Common myeloid progenitor, CD34-positive (primary cell): ENCODE measurements around the gene TCEAL1. TPM values are rescaled to one million over a fixed set of nuclear protein-coding genes. Genes with fewer than 3 reads are reported as not detected.
A peak's percentile ranks its signal among the peaks of the same experiment; 100 is the strongest.
"Not testable (repeated sequence)": the region's sequence is repeated elsewhere in the genome, so short reads cannot be mapped to it uniquely, and the experiment has no call there.

Experiments used
- CTCF ChIA-PET: fragments of 350-600 bp; sonication (Branson Sonifier 250); formaldehyde crosslinking; loops from one replicate; lab custom pipeline; 2021; ENCODE audit warnings: antibody characterized with exemption; lab: Charles Lee
- POLR2A ChIA-PET: fragments of 350-600 bp; sonication (Branson Sonifier 250); formaldehyde crosslinking; loops from one replicate; lab custom pipeline; 2021; ENCODE audit warnings: antibody characterized with exemption; lab: Charles Lee
- DNase-seq, 3 donors: peaks; one replicate each; pipeline versions ENCODE4 v3.0.0 to v3.0.0-alpha.2; 2013
- H3K27ac ChIP-seq, 2 experiments: 1 replicate in 1 of 2; 2 replicates in 1 of 2; pipeline ENCODE4 v1.7.0; 2013; ENCODE audit warnings: inconsistent platforms in 2 of 2, low read length in 2 of 2, mild to moderate bottlenecking in 2 of 2, low read depth in 1 of 2, moderate library complexity in 1 of 2; ENCODE audit not compliant: severe bottlenecking in 2 of 2, insufficient read depth in 1 of 2, poor library complexity in 1 of 2
- H3K27me3 ChIP-seq, 5 experiments: replicated peaks in 2 of 5; 1 replicate in 3 of 5; 2 replicates in 2 of 5; pipeline versions ENCODE4 v1.6.1 to v1.7.0; 2013; ENCODE audit warnings: low read length in 4 of 5, mild to moderate bottlenecking in 2 of 5, moderate library complexity in 2 of 5, inconsistent platforms in 1 of 5; ENCODE audit not compliant: insufficient read depth in 5 of 5, control insufficient read depth in 4 of 5
- H3K36me3 ChIP-seq, 4 experiments: 1 replicate in 2 of 4; 2 replicates in 2 of 4; pipeline versions ENCODE4 v1.6.1 to v1.7.0; 2013; ENCODE audit warnings: low read length in 3 of 4, control low read depth in 1 of 4, mild to moderate bottlenecking in 1 of 4; ENCODE audit not compliant: control insufficient read depth in 4 of 4, insufficient read depth in 4 of 4
- H3K4me1 ChIP-seq, 4 experiments: 1 replicate in 3 of 4; 2 replicates in 1 of 4; pipeline versions ENCODE4 v1.6.1 to v1.7.1; 2013; ENCODE audit warnings: low read length in 3 of 4, mild to moderate bottlenecking in 3 of 4, control low read depth in 1 of 4, inconsistent platforms in 1 of 4, moderate library complexity in 1 of 4; ENCODE audit not compliant: control insufficient read depth in 4 of 4, insufficient read depth in 4 of 4; ENCODE audit errors: control extremely low read depth in 1 of 4
- H3K4me3 ChIP-seq, 7 experiments: 1 replicate in 4 of 7; 2 replicates in 3 of 7; pipeline versions ENCODE4 v1.5.1 to v1.7.0; 2013; ENCODE audit warnings: mild to moderate bottlenecking in 7 of 7, low read length in 6 of 7, moderate library complexity in 6 of 7, inconsistent platforms in 2 of 7, low read depth in 2 of 7, control low read depth in 1 of 7; ENCODE audit not compliant: insufficient read depth in 4 of 7, control insufficient read depth in 1 of 7; ENCODE audit errors: extremely low read depth in 1 of 7
- H3K9me3 ChIP-seq, 5 experiments: 1 replicate in 4 of 5; 2 replicates in 1 of 5; pipeline versions ENCODE4 v1.6.1 to v1.7.1; 2013; ENCODE audit warnings: low read length in 4 of 5, mild to moderate bottlenecking in 2 of 5, inconsistent platforms in 1 of 5, low read depth in 1 of 5, moderate library complexity in 1 of 5; ENCODE audit not compliant: control insufficient read depth in 4 of 5, insufficient read depth in 2 of 5; ENCODE audit errors: control extremely low read depth in 1 of 5
- WGBS: methylation state at CpG from one replicate; pipeline ENCODE4 v1.1.5; 2013; ENCODE audit not compliant: insufficient coverage; 5-methylcytosine and 5-hydroxymethylcytosine counted together
- polyA plus RNA-seq: library from polyadenylated mRNA; unstranded; fragments of 120-200 nt; gene quantifications from one replicate; pipeline ENCODE4 v1.2.1, GENCODE V29; 2013

The TCEAL1 gene
- polyA plus RNA-seq = 32.5 TPM

GRCh38 chrX:103628386-103629317, at the start of gene TCEAL1:
TSS of gene TCEAL1 (plus strand) at chrX:103628975. CDS start at chrX:103629917, 942 bp downstream.
- Histone ChIP-seq H3K36me3 (peaks cover 0 to 3% (median 0%) of the 10 kb centered on the region in 4 experiments), H3K27ac (peak within 1 kb of the TSS; percentile 61 to 83), H3K4me3 (peak within 1 kb of the TSS; percentile 67 to 87 (median 72)), H3K9me3 (no peaks in the 10 kb centered on the region), H3K4me1 (peaks cover 0 to 17% (median 4%) of the 10 kb centered on the region in 4 experiments), H3K27me3 (peaks cover 0 to 25% (median 0%) of the 10 kb centered on the region in 5 experiments)
- ChIA-PET POLR2A (interaction anchor here (1.1 kb wide), 1 partner anchor 74 kb away, joined by 3 read pairs; no protein-coding TSS in a partner anchor), CTCF (interaction anchor here (0.6 kb wide), 1 partner anchor 270 kb away, joined by 3 read pairs; no protein-coding TSS in a partner anchor)
- DNase-seq = peak; percentile 41 to 68 (median 55)
- 32% methylated on average over 23 of the region's 32 CpGs for WGBS

- Histone ChIP-seq H3K4me1 (peaks cover 0 to 6% (median 2%) of the 10 kb centered on the region in 4 experiments), H3K4me3 (peak overlapping the region in 2 of 7 experiments; percentile 77 to 88), H3K27ac (no peak overlapping the region), H3K27me3 (peaks cover 0 to 11% (median 0%) of the 10 kb centered on the region in 5 experiments), H3K9me3 (no peaks in the 10 kb centered on the region), H3K36me3 (peaks cover 0 to 2% (median 0%) of the 10 kb centered on the region in 4 experiments)
- POLR2A ChIA-PET = no interaction called here
- no peak for DNase-seq
- 81% methylated on average over 3 of the region's 3 CpGs for WGBS
- CTCF ChIA-PET = no interaction called here
These were observed 44.2 kb upstream of the TCEAL1 start for GRCh38 chrX:103584596-103584995.

GRCh38 chrX:103585411-103586313, 43.1 kb upstream of the TCEAL1 start, which contains the start of gene TCEAL4:
TSS of gene TCEAL4 (plus strand) at chrX:103585515. CDS start at chrX:103586676, 1,161 bp downstream.
- 23% methylated on average over 36 of the region's 56 CpGs for WGBS
- peak; percentile 31 to 58 (median 44) for DNase-seq
- peaks cover 0 to 8% (median 3%) of the 10 kb centered on the region in 4 experiments for H3K4me1 ChIP-seq
- H3K27me3 ChIP-seq = peaks cover 0 to 11% (median 0%) of the 10 kb centered on the region in 5 experiments
- H3K9me3 ChIP-seq = no peaks in the 10 kb centered on the region
- H3K27ac ChIP-seq = peak within 1 kb of the TSS; percentile 50 to 66
- peak within 1 kb of the TSS; percentile 72 to 88 (median 77) for H3K4me3 ChIP-seq
- POLR2A ChIA-PET = interaction anchor here (0.7 kb wide), 1 partner anchor 20 kb away, joined by 3 read pairs; no protein-coding TSS in a partner anchor
- H3K36me3 ChIP-seq = peaks cover 0 to 2% (median 0%) of the 10 kb centered on the region in 4 experiments
- CTCF ChIA-PET = no interaction called here

- no CpG with 5 or more reads among the region's 5 CpGs for WGBS
- peak in 1 of 3 donors; percentile 9 for DNase-seq
- Histone ChIP-seq H3K4me1 (peaks cover 0 to 8% (median 3%) of the 10 kb centered on the region in 4 experiments), H3K4me3 (peak overlapping the region; percentile 72 to 88 (median 77)), H3K9me3 (no peaks in the 10 kb centered on the region), H3K36me3 (peaks cover 0 to 2% (median 0%) of the 10 kb centered on the region in 4 experiments), H3K27ac (peak overlapping the region in 1 of 2 experiments; percentile 66), H3K27me3 (peaks cover 0 to 11% (median 0%) of the 10 kb centered on the region in 5 experiments)
- ChIA-PET POLR2A (no interaction called here), CTCF (no interaction called here)
These were observed 42.5 kb upstream of the TCEAL1 start for GRCh38 chrX:103586314-103586646.

- H3K27ac ChIP-seq = no peak overlapping the region
- peaks cover 0 to 8% (median 3%) of the 10 kb centered on the region in 4 experiments for H3K4me1 ChIP-seq
- CTCF ChIA-PET = no interaction called here
- WGBS = 62% methylated on average over 4 of the region's 4 CpGs
- DNase-seq = no peak
- peaks cover 0 to 11% (median 0%) of the 10 kb centered on the region in 5 experiments for H3K27me3 ChIP-seq
- H3K4me3 ChIP-seq = peak overlapping the region in 3 of 7 experiments; percentile 75 to 88 (median 77)
- peaks cover 0 to 2% (median 0%) of the 10 kb centered on the region in 4 experiments for H3K36me3 ChIP-seq
- no peaks in the 10 kb centered on the region for H3K9me3 ChIP-seq
- POLR2A ChIA-PET = no interaction called here
These were observed 42.1 kb upstream of the TCEAL1 start for GRCh38 chrX:103586659-103587058.

GRCh38 chrX:103592295-103592694, 36.5 kb upstream of the TCEAL1 start:
- no CpG with 5 or more reads among the region's 1 CpG for WGBS
- POLR2A ChIA-PET = not testable (repeated sequence)

More at GRCh38 chrX:103592295-103592694, 36.5 kb upstream of the TCEAL1 start:
- H3K36me3 ChIP-seq, H3K27me3 ChIP-seq, H3K27ac ChIP-seq, H3K9me3 ChIP-seq, DNase-seq, CTCF ChIA-PET, H3K4me1 ChIP-seq, H3K4me3 ChIP-seq: not testable (repeated sequence)
